ENCODE measurements around the gene EIF4G3.

The EIF4G3 gene

DNA sequence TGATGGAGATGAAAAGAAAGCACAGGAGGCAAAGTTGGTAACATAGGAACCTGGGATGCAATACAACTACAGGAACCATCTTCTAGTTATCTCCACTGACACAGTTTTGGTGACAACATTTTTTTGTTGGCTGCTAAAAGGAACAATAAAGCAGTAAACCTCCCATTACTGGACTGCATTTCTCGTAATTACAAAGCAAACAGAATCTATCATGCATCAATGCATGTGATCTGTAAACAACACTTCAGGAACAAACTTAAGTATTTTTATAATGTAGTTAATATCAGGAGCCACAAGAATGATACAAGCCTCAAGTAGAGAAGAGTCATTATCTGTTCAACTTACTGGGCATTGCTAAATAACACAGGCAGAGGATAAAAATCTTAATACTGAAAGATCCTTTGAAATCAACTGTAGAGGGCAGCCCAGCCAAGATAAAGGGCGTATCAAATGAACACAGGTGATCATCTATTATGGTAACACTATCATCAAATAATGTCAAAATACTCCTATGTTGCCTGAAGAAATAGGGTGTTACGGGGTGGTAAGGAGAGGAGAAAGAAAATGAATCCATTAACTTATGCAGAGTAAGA, 193.3 kb downstream of the EIF4G3 start:
- Histone ChIP-seq H3K9me3 (ENCODE audit: control insufficient read depth, insufficient read depth, low read length) (no peaks in the 10 kb centered on the region), H3K36me3 (ENCODE audit: control insufficient read depth, low read length) (peaks cover 10% of the 10 kb centered on the region), H3K79me2 (ENCODE audit: control insufficient read depth, low read length) (no peaks in the 10 kb centered on the region; the same call in 1 of the 2 replicates), H3K4me2 (ENCODE audit: low read length) (no peak overlapping the region), H3K9me2 (replicated peaks; ENCODE audit: control insufficient read depth, low read length) (no peaks in the 10 kb centered on the region), H4K20me1 (ENCODE audit: control insufficient read depth, insufficient read depth, low read depth, low read length) (no peaks in the 10 kb centered on the region), H3K4me3 (ENCODE audit: low read length) (no peak overlapping the region), H3F3A (ENCODE audit: control insufficient read depth, insufficient read depth) (peaks cover 7% of the 10 kb centered on the region; the same call in 1 of the 2 replicates), H3K4me1 (ENCODE audit: control insufficient read depth, low read length) (no peaks in the 10 kb centered on the region), H3K27ac (ENCODE audit: low read depth, low read length) (no peak overlapping the region), H3K27me3 (ENCODE audit: control insufficient read depth, low read length) (no peaks in the 10 kb centered on the region)
- no peak for TF ChIP-seq EZH2phosphoT487 (IDR thresholded peaks at IDR 0.05; ENCODE audit: borderline replicate concordance, low read length)
- TF ChIP-seq, protein P1, sequence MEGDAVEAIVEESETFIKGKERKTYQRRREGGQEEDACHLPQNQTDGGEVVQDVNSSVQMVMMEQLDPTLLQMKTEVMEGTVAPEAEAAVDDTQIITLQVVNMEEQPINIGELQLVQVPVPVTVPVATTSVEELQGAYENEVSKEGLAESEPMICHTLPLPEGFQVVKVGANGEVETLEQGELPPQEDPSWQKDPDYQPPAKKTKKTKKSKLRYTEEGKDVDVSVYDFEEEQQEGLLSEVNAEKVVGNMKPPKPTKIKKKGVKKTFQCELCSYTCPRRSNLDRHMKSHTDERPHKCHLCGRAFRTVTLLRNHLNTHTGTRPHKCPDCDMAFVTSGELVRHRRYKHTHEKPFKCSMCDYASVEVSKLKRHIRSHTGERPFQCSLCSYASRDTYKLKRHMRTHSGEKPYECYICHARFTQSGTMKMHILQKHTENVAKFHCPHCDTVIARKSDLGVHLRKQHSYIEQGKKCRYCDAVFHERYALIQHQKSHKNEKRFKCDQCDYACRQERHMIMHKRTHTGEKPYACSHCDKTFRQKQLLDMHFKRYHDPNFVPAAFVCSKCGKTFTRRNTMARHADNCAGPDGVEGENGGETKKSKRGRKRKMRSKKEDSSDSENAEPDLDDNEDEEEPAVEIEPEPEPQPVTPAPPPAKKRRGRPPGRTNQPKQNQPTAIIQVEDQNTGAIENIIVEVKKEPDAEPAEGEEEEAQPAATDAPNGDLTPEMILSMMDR (IDR thresholded peaks at IDR 0.05; ENCODE audit: low read depth, low read length, poor library complexity, severe bottlenecking) = no peak

DNA sequence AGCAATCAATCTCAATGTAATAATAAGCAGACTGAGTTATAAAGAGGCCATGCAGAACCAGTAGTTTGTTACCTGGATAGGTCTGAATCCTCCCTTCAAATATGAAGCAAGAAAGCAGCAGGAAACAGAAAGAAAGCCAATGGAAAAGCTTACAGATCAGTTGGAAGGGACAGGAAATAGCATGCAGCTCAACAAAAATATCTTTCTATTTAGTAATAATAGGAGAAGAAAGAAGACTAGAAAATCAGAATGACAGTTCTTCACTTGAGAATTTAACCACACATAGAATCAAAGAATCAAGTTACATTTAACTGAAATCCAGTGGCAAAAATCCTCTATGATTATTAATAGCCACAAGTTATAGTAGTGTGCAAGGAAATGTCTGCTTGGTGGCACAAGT, 194.4 kb downstream of the EIF4G3 start:
- Histone ChIP-seq H3K4me1 (ENCODE audit: control insufficient read depth, low read length) (no peaks in the 10 kb centered on the region), H3K79me2 (ENCODE audit: control insufficient read depth, low read length) (no peaks in the 10 kb centered on the region; the same call in 1 of the 2 replicates), H3K4me2 (ENCODE audit: low read length) (no peak overlapping the region), H3K4me3 (ENCODE audit: low read length) (no peak overlapping the region), H3F3A (ENCODE audit: control insufficient read depth, insufficient read depth) (peaks cover 7% of the 10 kb centered on the region; the same call in 1 of the 2 replicates), H3K9me3 (ENCODE audit: control insufficient read depth, insufficient read depth, low read length) (no peaks in the 10 kb centered on the region), H4K20me1 (ENCODE audit: control insufficient read depth, insufficient read depth, low read depth, low read length) (no peaks in the 10 kb centered on the region), H3K36me3 (ENCODE audit: control insufficient read depth, low read length) (peaks cover 10% of the 10 kb centered on the region), H3K27ac (ENCODE audit: low read depth, low read length) (no peak overlapping the region), H3K9me2 (replicated peaks; ENCODE audit: control insufficient read depth, low read length) (no peaks in the 10 kb centered on the region), H3K27me3 (ENCODE audit: control insufficient read depth, low read length) (no peaks in the 10 kb centered on the region)
- TF ChIP-seq, protein P1 (IDR thresholded peaks at IDR 0.05; ENCODE audit: low read depth, low read length, poor library complexity, severe bottlenecking) = no peak
- TF ChIP-seq EZH2phosphoT487 (IDR thresholded peaks at IDR 0.05; ENCODE audit: borderline replicate concordance, low read length) = no peak

- TF ChIP-seq, protein P1 (IDR thresholded peaks at IDR 0.05; ENCODE audit: low read depth, low read length, poor library complexity, severe bottlenecking) = peak; percentile 31
- no peak for TF ChIP-seq EZH2phosphoT487 (IDR thresholded peaks at IDR 0.05; ENCODE audit: borderline replicate concordance, low read length)
- H3K9me2 ChIP-seq (replicated peaks; ENCODE audit: control insufficient read depth, low read length) = no peaks in the 10 kb centered on the region
- H3K27me3 ChIP-seq (ENCODE audit: control insufficient read depth, low read length) = no peaks in the 10 kb centered on the region
- no peak overlapping the region for H3K4me3 ChIP-seq (ENCODE audit: low read length)
- H3K79me2 ChIP-seq (ENCODE audit: control insufficient read depth, low read length) = no peaks in the 10 kb centered on the region; the same call in 1 of the 2 replicates
- peaks cover 10% of the 10 kb centered on the region for H3K36me3 ChIP-seq (ENCODE audit: control insufficient read depth, low read length)
- H3K4me2 ChIP-seq (ENCODE audit: low read length) = no peak overlapping the region
- no peaks in the 10 kb centered on the region for H3K4me1 ChIP-seq (ENCODE audit: control insufficient read depth, low read length)
- H3K9me3 ChIP-seq (ENCODE audit: control insufficient read depth, insufficient read depth, low read length) = no peaks in the 10 kb centered on the region
- H4K20me1 ChIP-seq (ENCODE audit: control insufficient read depth, insufficient read depth, low read depth, low read length) = no peaks in the 10 kb centered on the region
- H3F3A ChIP-seq (ENCODE audit: control insufficient read depth, insufficient read depth) = peaks cover 7% of the 10 kb centered on the region; the same call in 1 of the 2 replicates
- H3K27ac ChIP-seq (ENCODE audit: low read depth, low read length) = no peak overlapping the region
Measured at GRCh38 chr1:20981915-20982314, 194.8 kb downstream of the EIF4G3 start.
